GM19324 (cell line): ENCODE data around the gene ADCY5.

Experiments
- ATAC-seq: cut with Tn5 transposase; IDR thresholded peaks from one replicate; pipeline ENCODE4 v1.9.1; 2021; ENCODE audit warnings: mild to moderate bottlenecking, moderate library complexity; ENCODE audit not compliant: unreplicated experiment, low FRiP score

ADCY5 gene

GRCh38 chr3:123347691-123348264, 101.1 kb downstream of the ADCY5 start:
- ATAC-seq = no peak

GRCh38 chr3:123347205-123347604, 101.7 kb downstream of the ADCY5 start:
- ATAC-seq = no peak

- ATAC-seq = no peak
Observed at GRCh38 chr3:123346021-123346420, 102.9 kb downstream of the ADCY5 start.

GRCh38 chr3:123344907-123345594, 103.8 kb downstream of the ADCY5 start:
- ATAC-seq = no peak

- ATAC-seq = no peak
Observed at GRCh38 chr3:123344175-123344906, 104.5 kb downstream of the ADCY5 start.

GRCh38 chr3:123343296-123344174, 105.4 kb downstream of the ADCY5 start:
- no peak for ATAC-seq

GRCh38 chr3:123342631-123343080, 106.2 kb downstream of the ADCY5 start:
- ATAC-seq = no peak

GRCh38 chr3:123341871-123342630, 106.8 kb downstream of the ADCY5 start:
- no peak for ATAC-seq

- no peak for ATAC-seq
Observed at GRCh38 chr3:123340336-123340735, 108.6 kb downstream of the ADCY5 start.

- no peak for ATAC-seq
Observed at GRCh38 chr3:123339302-123339701, 109.6 kb downstream of the ADCY5 start.

- ATAC-seq = no peak
Observed at GRCh38 chr3:123338620-123339061, 110.2 kb downstream of the ADCY5 start.

GRCh38 chr3:123337948-123338619, 110.8 kb downstream of the ADCY5 start:
- no peak for ATAC-seq

- no peak for ATAC-seq
Observed at GRCh38 chr3:123337226-123337625, 111.7 kb downstream of the ADCY5 start.

- ATAC-seq = no peak
Observed at GRCh38 chr3:123336441-123336851, 112.4 kb downstream of the ADCY5 start.

- no peak for ATAC-seq
Observed at GRCh38 chr3:123336001-123336400, 112.9 kb downstream of the ADCY5 start.

GRCh38 chr3:123335007-123335670, 113.8 kb downstream of the ADCY5 start:
- no peak for ATAC-seq

GRCh38 chr3:123334056-123334455, 114.8 kb downstream of the ADCY5 start:
- ATAC-seq = no peak

GRCh38 chr3:123333401-123333800, 115.5 kb downstream of the ADCY5 start:
- ATAC-seq = no peak

GRCh38 chr3:123332124-123332641, 116.7 kb downstream of the ADCY5 start:
- no peak for ATAC-seq
